Heart left ventricle (tissue), 16 donors: ENCODE results near the gene TAOK3. TPM values are rescaled to one million over a fixed set of nuclear protein-coding genes. Genes with fewer than 3 reads are reported as not detected.

Experiments
- ATAC-seq, 4 donors: fragments of 200-7000 bp; cut with Tn5 transposase; one replicate each; pipeline ENCODE4 v1.9.1; 2020 to 2022; ENCODE audit warnings: moderate library complexity in 4 of 4, mild to moderate bottlenecking in 3 of 4, moderate number of reproducible peaks in 1 of 4
- DNase-seq, 5 donors: peaks; one replicate each; pipeline ENCODE4 v3.0.0-alpha.2; 2020
- H3K27ac ChIP-seq, 12 donors: fragments of 200-600 bp; sonication (generic) in 4 of 12; one replicate each; pipeline versions ENCODE4 v1.5.0 to v1.8.0; 2016 to 2022; ENCODE audit warnings: mild to moderate bottlenecking in 2 of 12
- H3K27me3 ChIP-seq, 9 donors: fragments of 200-600 bp; sonication (generic) in 2 of 9; one replicate each; pipeline versions ENCODE4 v1.5.1 to v1.8.0; 2016 to 2022; ENCODE audit warnings: mild to moderate bottlenecking in 3 of 9
- H3K36me3 ChIP-seq, 9 donors: fragments of 200-600 bp; sonication (generic) in 2 of 9; one replicate each; pipeline versions ENCODE4 v1.5.0 to v1.8.0; 2018 to 2022; ENCODE audit warnings: mild to moderate bottlenecking in 2 of 9
- H3K4me1 ChIP-seq, 12 donors: fragments of 200-600 bp; sonication (generic) in 4 of 12; one replicate each; pipeline versions ENCODE4 v1.5.0 to v1.8.0; 2016 to 2022; ENCODE audit warnings: mild to moderate bottlenecking in 3 of 12
- H3K4me3 ChIP-seq, 12 donors: fragments of 200-600 bp; sonication (generic) in 4 of 12; one replicate each; pipeline versions ENCODE4 v1.5.0 to v1.8.0; 2017 to 2022; ENCODE audit warnings: mild to moderate bottlenecking in 9 of 12, moderate library complexity in 4 of 12
- H3K9me3 ChIP-seq, 12 donors: fragments of 200-600 bp; sonication (generic) in 4 of 12; one replicate each; pipeline versions ENCODE4 v1.5.0 to v1.8.0; 2016 to 2022; ENCODE audit warnings: mild to moderate bottlenecking in 1 of 12
- CTCF ChIP-seq, 12 donors: fragments of 200-600 bp; sonication (generic) in 4 of 12; IDR thresholded peaks; one replicate each; pipeline versions ENCODE4 v1.5.0 to v1.8.0; 2018 to 2022; ENCODE audit warnings: antibody characterized with exemption in 12 of 12, mild to moderate bottlenecking in 5 of 12
- POLR2A ChIP-seq, 2 donors: fragments of 450-650 bp; IDR thresholded peaks; one replicate each; pipeline ENCODE4 v1.6.1; 2017; ENCODE audit warnings: antibody characterized with exemption in 2 of 2, mild to moderate bottlenecking in 2 of 2, moderate library complexity in 2 of 2
- WGBS, 4 donors: extraction: QIAGEN DNeasy Blood & Tissue Kit in 2 of 4; methylation state at CpG; one replicate each; pipeline versions ENCODE4 v1.1.5 to v1.1.7; 2013 to 2018; 5-methylcytosine and 5-hydroxymethylcytosine counted together
- intact Hi-C, 10 donors: fragments of 100-400 bp; cut with DNase I; formaldehyde crosslinking; loops; one replicate each; pipeline versions ENCODE4 v1.11.1 to v1.14.2; 2022
- polyA plus RNA-seq, 2 donors: library from polyadenylated mRNA; stranded (reverse); fragments of 200-250 nt; gene quantifications; one replicate each; pipeline ENCODE4 v1.2.3, GENCODE V29; 2013
- total RNA-seq, 9 donors: library from RNA; depleted of rRNA in 2 of 9; stranded (reverse); fragments of >200 nt in 2 of 9; fragmentation: NEBNext Ultra II Directional in 3 of 9; extraction: Animal tissue kit (Norgen Biotek cat#: 25700) in 3 of 9; gene quantifications; one replicate each; pipeline versions ENCODE4 v1.1.0 to v1.2.4, GENCODE V29; 2016 to 2023
- donor health status: ischemic (EF 13 %, LVEDD 7.1; RV severe dilation, severe dysfunction).
- donor health status: healthy with polysubstance abuse.
- donor health status: DM: no; HTN: yes; CAD: no.
- donor health status: DM: no; HTN: no; CAD: no.
- donor health status: ischemic (EF 25% LVEDD 6.9; RV normal size, moderate dysfunction).
- donor health status: ischemic (EF 25% LVEDD 5.7; RV mildly dilated, moderate dysfunction).
- donor health status: healthy.
- donor health status: DM: yes; HTN: yes; CAD: no.
- donor health status: ischemic (EF 35%, LVEDD 5.7; RV mildly dilated, moderate dysfunction).
- donor health status: nonischemic (EF 11% LVEDD 7.7; RV severe dilation, severe dysfunction).
- donor health status: DM: yes; HTN: yes; CAD: no.
- donor health status: PGD.
- donor health status: ischemic (EF 29% LVEDD 5.4; RV normal size, mild dysfunction).
- donor health status: nonischemic (EF 23%, LVEDD 6.1; RV moderate dilation, normal function).

TAOK3 gene
- total and polyA plus RNA-seq, 11 donors: 11.8 to 26.6 (median 22.2) TPM

- TF ChIP-seq CTCF (IDR thresholded peaks at IDR 0.05) (no peak), POLR2A (IDR thresholded peaks at IDR 0.05) (no peak)
- WGBS, 4 donors: 57 to 71% (median 67%) methylated on average over 8 of the region's 8 CpGs
- intact Hi-C loops: loop anchor here in 1 of 10 donors (1.0 kb wide), 1 partner anchor 68 kb away; no protein-coding TSS in a partner anchor
Measured at GRCh38 chr12:118307069-118307954, 65.4 kb downstream of the TAOK3 start.

GRCh38 chr12:118304093-118304492 is 68.6 kb downstream of the TAOK3 start:
- no peak overlapping the region for H3K4me3 ChIP-seq
- intact Hi-C loops: no loop called here
- no peaks in the 10 kb centered on the region for H3K36me3 ChIP-seq
- DNase-seq (no peak), ATAC-seq (no peak)
- TF ChIP-seq CTCF (IDR thresholded peaks at IDR 0.05) (no peak), POLR2A (IDR thresholded peaks at IDR 0.05) (no peak)
- peaks cover 0 to 43% (median 8%) of the 10 kb centered on the region in 12 donors for H3K4me1 ChIP-seq
- H3K9me3 ChIP-seq: no peaks in the 10 kb centered on the region
- H3K27ac ChIP-seq: no peak overlapping the region
- WGBS, 4 donors: 77 to 80% (median 78%) methylated on average over 4 of the region's 4 CpGs
- H3K27me3 ChIP-seq: no peaks in the 10 kb centered on the region

More at GRCh38 chr12:118307069-118307954, 65.4 kb downstream of the TAOK3 start:
- Histone ChIP-seq H3K9me3 (no peaks in the 10 kb centered on the region), H3K27me3 (no peaks in the 10 kb centered on the region), H3K4me3 (peak overlapping the region in 7 of 12 donors; percentile 12 to 40 (median 32)), H3K4me1 (peaks cover 0 to 47% (median 10%) of the 10 kb centered on the region in 12 donors), H3K36me3 (no peaks in the 10 kb centered on the region), H3K27ac (peak overlapping the region in 5 of 12 donors; percentile 15 to 82 (median 35))
- DNase-seq (peak in 2 of 5 donors; percentile 20 to 32), ATAC-seq (peak; percentile 57 to 72 (median 66))

GRCh38 chr12:118302053-118302452 is 70.7 kb downstream of the TAOK3 start:
- ATAC-seq (no peak), DNase-seq (no peak)
- Histone ChIP-seq H3K27me3 (no peaks in the 10 kb centered on the region), H3K4me3 (no peak overlapping the region), H3K27ac (no peak overlapping the region), H3K36me3 (no peaks in the 10 kb centered on the region), H3K9me3 (no peaks in the 10 kb centered on the region), H3K4me1 (peaks cover 0 to 25% (median under 1%) of the 10 kb centered on the region in 12 donors)
- TF ChIP-seq POLR2A (IDR thresholded peaks at IDR 0.05): no peak
- TF ChIP-seq CTCF (IDR thresholded peaks at IDR 0.05): no peak
- intact Hi-C loops: no loop called here

GRCh38 chr12:118299791-118300460 is 72.8 kb downstream of the TAOK3 start:
- no peaks in the 10 kb centered on the region for H3K27me3 ChIP-seq
- H3K36me3 ChIP-seq: no peaks in the 10 kb centered on the region
- H3K9me3 ChIP-seq: no peaks in the 10 kb centered on the region
- intact Hi-C loops: no loop called here
- ATAC-seq (no peak), DNase-seq (no peak)
- no peak overlapping the region for H3K4me3 ChIP-seq
- 67 to 76% (median 70%) methylated on average over 5 of the region's 5 CpGs for WGBS, 4 donors
- peaks cover 0 to 19% (median 0%) of the 10 kb centered on the region in 12 donors for H3K4me1 ChIP-seq
- TF ChIP-seq CTCF (IDR thresholded peaks at IDR 0.05) (no peak), POLR2A (IDR thresholded peaks at IDR 0.05) (no peak)
- H3K27ac ChIP-seq: no peak overlapping the region
